Activated naive CD4-positive, alpha-beta T cell treated with anti-CD3 and anti-CD28 coated beads, Interleukin-2, amount 50 U/mL, for 24 hours (primary cell): Measurements from ENCODE around the gene MARCHF11.

Source experiments
- H3K27ac Mint-ChIP-seq: one replicate; pipeline ENCODE4 v1.8.0; 2021; ENCODE audit warnings: mild to moderate bottlenecking, mixed read lengths
- H3K27me3 Mint-ChIP-seq: one replicate; pipeline ENCODE4 v1.8.0; 2021; ENCODE audit warnings: mixed read lengths
- H3K36me3 Mint-ChIP-seq: one replicate; pipeline ENCODE4 v1.8.0; 2021; ENCODE audit warnings: mixed read lengths
- H3K4me1 Mint-ChIP-seq: one replicate; pipeline ENCODE4 v1.8.0; 2021; ENCODE audit warnings: mixed read lengths
- H3K4me3 Mint-ChIP-seq: one replicate; pipeline ENCODE4 v1.8.0; 2021; ENCODE audit warnings: mild to moderate bottlenecking, mixed read lengths
- H3K9me3 Mint-ChIP-seq: one replicate; pipeline ENCODE4 v1.8.0; 2021; ENCODE audit warnings: mixed read lengths

The MARCHF11 gene, protein sequence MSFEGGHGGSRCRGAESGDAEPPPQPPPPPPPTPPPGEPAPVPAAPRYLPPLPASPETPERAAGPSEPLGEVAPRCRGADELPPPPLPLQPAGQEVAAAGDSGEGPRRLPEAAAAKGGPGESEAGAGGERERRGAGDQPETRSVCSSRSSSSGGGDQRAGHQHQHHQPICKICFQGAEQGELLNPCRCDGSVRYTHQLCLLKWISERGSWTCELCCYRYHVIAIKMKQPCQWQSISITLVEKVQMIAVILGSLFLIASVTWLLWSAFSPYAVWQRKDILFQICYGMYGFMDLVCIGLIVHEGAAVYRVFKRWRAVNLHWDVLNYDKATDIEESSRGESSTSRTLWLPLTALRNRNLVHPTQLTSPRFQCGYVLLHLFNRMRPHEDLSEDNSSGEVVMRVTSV

DNA sequence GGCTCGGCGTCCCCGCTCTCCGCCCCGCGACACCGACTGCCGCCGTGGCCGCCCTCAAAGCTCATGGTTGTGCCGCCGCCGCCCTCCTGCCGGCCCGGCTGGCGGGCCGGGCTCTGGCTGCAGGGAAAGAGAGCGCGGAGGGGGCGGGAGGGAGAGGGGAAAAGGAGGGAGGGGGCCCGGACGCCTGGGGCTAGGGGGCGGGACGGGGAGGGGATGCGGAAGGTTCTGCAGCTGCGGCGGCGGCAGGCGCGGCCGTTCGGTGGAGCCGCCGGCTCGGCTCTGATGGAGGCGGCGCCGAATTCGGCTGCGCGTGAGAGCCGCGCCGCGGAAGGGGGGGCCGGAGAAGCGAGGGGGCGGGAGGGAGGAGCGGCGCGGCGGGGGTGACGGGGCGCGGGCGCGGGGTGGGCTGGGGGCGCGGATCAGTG is at the start of gene MARCHF11:
MARCHF11 (minus strand) TSS at position 281 of the 425 bp plus-strand sequence; CDS start at position 65, 216 bp downstream.
- Mint-ChIP-seq H3K27me3 (peaks cover 41% of the 10 kb centered on the region), H3K9me3 (peaks cover 13% of the 10 kb centered on the region), H3K27ac (no peak within 1 kb of the TSS), H3K4me1 (peaks cover 9% of the 10 kb centered on the region), H3K4me3 (peak within 1 kb of the TSS; percentile 66), H3K36me3 (peaks cover 5% of the 10 kb centered on the region)

DNA sequence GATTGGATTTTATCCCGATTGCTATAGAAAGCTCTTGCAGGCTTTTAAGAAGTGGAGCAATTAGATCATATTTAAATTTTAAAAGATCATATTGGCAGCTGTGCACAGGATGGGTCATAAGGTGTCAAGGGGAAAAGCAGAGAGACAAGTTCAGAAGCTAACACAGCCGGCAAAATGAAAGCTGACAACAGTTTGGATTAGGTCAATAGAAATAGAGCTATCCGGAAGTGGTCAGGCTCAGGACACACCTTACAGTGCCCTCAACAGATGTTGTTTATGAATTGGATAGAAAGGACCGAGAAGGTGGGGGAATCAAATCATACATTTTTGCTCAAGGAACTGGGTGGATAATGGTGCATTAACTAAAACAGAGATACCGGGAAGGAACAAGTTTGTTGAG is 46.3 kb upstream of the MARCHF11 start:
- Mint-ChIP-seq H3K9me3 (peaks cover 5% of the 10 kb centered on the region), H3K27ac (no peak overlapping the region), H3K36me3 (no peaks in the 10 kb centered on the region), H3K4me1 (no peaks in the 10 kb centered on the region), H3K4me3 (no peak overlapping the region), H3K27me3 (peaks cover 3% of the 10 kb centered on the region)

DNA sequence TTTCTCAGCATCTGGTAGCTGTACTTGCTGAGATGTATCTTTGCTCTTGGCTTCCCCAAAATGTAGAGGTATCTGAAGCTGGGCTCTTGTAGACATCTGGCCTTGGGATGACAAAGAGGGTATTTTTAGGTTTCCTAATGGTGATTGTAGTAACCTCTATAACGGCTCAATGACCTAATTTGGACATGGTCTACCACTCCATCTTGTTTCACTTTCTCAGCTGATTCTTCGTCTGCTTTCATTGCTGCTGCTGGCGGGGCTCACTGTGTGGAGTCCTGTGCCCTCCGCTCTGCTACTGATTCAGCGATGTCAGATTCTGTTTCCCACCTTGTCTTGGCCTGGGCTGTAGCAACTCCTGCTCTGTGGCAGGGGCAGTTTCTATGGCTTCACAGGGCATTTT is 12.7 kb upstream of the MARCHF11 start:
- Mint-ChIP-seq H3K27ac (no peak overlapping the region), H3K36me3 (no peaks in the 10 kb centered on the region), H3K4me3 (no peak overlapping the region), H3K27me3 (no peaks in the 10 kb centered on the region), H3K4me1 (no peaks in the 10 kb centered on the region), H3K9me3 (peaks cover 11% of the 10 kb centered on the region)

DNA sequence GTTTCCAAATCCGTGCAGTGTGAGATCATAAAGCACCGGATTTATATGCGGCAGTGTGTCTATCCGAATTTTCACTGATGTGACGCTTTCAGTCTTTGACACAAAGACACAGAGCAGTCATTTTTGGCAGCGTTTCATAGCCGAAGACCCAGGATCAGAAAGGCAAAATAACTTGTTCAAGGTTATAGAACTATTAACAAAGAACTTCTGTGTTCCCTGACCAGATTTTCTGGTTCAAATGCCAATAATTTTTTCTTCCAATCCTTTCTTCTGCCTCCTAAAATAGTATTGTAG is 1.1 kb upstream of the MARCHF11 start:
- H3K4me3 Mint-ChIP-seq = no peak overlapping the region
- peaks cover 9% of the 10 kb centered on the region for H3K4me1 Mint-ChIP-seq

DNA sequence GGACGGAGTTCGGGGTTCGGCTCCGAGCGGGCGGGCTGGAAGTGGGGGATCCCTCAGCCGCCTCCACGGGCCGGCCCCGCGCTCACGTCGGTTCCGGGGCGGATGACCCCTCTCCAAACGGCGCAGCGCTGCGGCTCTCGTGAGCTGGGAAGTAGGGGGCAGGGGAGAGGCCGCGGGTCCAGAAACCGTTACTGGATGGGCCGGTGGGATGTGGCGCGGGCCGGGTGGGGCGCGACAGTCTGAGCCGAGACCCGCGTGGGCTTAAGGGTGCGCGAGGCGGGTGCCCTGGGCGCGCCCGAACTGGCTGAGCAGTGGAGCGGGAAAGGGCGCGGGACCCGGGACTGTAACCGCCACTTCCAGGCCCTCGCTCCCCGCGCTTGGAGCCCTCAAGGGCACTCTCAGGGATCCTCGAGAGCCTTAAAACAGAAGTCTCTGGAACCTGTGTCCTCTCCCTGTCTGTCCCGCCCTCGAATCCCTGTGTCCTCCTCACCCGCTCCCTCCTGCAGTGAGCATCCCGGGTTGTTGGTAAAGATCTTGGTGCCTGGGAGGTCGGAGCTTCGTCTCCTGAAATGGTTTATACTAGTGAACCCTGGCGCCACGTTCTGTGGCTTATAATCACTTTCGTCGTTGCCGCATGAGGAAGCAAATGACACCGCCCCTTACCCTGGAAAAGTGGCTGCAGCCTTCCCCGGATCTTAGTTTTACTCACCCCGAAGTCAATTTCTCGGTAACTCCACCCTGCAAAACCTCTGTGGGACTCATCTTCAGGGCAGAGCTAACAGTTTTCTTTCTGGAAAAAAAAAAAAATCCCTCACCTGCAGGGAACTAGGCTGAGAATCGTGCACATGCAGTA is 571 bp upstream of the MARCHF11 start:
- Mint-ChIP-seq H3K4me1 (peaks cover 9% of the 10 kb centered on the region), H3K4me3 (no peak overlapping the region), H3K27me3 (peaks cover 41% of the 10 kb centered on the region), H3K36me3 (peaks cover 5% of the 10 kb centered on the region), H3K27ac (no peak overlapping the region), H3K9me3 (peaks cover 13% of the 10 kb centered on the region)

More for the DNA sequence above, 1.1 kb upstream of the MARCHF11 start:
- peaks cover 9% of the 10 kb centered on the region for H3K9me3 Mint-ChIP-seq
- peaks cover 41% of the 10 kb centered on the region for H3K27me3 Mint-ChIP-seq
- H3K27ac Mint-ChIP-seq = no peak overlapping the region
- H3K36me3 Mint-ChIP-seq = peaks cover 5% of the 10 kb centered on the region

DNA sequence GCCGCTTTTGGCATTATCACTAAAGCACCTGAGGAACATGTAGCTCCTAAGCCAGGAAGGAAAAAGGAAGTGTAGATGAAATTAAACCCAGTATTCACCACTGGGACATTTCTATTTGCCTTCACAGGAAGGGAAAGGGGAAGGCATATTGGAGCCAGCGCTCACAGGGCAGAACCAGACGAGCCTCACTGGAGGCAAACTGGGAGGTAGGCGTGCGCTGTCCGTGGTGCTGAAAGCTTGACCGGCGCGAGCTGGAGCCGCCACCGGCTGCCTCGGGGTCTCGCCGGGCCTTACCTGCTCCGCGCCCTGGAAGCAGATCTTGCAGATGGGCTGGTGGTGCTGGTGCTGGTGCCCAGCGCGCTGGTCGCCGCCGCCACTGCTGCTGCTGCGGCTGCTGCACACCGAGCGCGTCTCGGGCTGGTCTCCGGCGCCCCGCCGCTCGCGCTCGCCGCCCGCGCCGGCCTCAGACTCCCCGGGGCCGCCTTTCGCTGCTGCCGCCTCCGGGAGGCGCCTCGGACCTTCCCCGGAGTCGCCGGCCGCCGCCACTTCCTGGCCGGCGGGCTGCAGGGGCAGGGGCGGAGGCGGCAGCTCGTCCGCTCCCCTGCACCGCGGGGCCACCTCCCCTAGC is 732 bp downstream of the MARCHF11 start:
- Mint-ChIP-seq H3K27me3 (peaks cover 41% of the 10 kb centered on the region), H3K27ac (no peak overlapping the region), H3K4me1 (peaks cover 9% of the 10 kb centered on the region), H3K4me3 (peak overlapping the region; percentile 66), H3K36me3 (peaks cover 5% of the 10 kb centered on the region), H3K9me3 (peaks cover 16% of the 10 kb centered on the region)

DNA sequence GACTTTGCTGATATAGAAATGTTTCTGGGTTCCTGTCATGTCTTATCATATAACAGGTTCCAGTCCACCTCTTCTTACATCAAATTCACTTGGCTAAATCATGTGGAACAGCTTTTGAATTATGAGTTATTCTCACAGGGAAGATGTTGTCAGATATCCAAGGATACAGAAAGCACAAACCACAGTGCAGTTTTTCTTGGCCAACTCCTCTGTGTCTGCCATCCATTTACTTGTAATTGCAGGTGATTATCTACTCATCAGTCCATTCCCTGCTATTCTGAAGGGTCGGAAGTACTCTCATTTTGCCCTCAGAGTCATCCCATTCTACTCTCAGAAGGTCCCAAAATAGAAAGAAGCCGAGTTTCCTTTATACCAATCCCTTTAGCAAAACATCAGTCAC is 10.0 kb downstream of the MARCHF11 start:
- Mint-ChIP-seq H3K27ac (no peak overlapping the region), H3K36me3 (no peaks in the 10 kb centered on the region), H3K4me1 (no peaks in the 10 kb centered on the region), H3K27me3 (peaks cover 9% of the 10 kb centered on the region), H3K9me3 (peaks cover 4% of the 10 kb centered on the region), H3K4me3 (no peak overlapping the region)

DNA sequence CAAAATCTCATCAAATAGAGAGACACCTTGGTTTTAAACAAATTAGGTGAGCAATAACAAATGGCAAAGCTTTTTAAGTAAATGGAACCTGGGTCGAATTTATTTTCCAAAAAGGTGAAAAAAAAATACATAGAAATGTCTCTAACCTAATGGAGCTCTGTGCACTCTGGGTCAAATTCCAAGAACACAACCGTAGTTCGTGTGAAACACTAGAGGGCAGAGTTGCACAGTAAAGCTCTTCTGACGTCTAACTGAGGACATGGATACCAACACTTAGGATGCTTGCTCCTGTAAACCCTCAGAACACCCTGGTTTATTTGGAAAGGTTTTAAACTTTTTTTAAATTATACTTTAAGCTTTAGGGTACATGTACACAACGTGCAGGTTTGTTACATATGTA is 18.9 kb downstream of the MARCHF11 start:
- H3K4me3 Mint-ChIP-seq = no peak overlapping the region
- peaks cover 5% of the 10 kb centered on the region for H3K27me3 Mint-ChIP-seq
- H3K4me1 Mint-ChIP-seq = no peaks in the 10 kb centered on the region
- H3K9me3 Mint-ChIP-seq = no peaks in the 10 kb centered on the region
- no peak overlapping the region for H3K27ac Mint-ChIP-seq
- no peaks in the 10 kb centered on the region for H3K36me3 Mint-ChIP-seq

DNA sequence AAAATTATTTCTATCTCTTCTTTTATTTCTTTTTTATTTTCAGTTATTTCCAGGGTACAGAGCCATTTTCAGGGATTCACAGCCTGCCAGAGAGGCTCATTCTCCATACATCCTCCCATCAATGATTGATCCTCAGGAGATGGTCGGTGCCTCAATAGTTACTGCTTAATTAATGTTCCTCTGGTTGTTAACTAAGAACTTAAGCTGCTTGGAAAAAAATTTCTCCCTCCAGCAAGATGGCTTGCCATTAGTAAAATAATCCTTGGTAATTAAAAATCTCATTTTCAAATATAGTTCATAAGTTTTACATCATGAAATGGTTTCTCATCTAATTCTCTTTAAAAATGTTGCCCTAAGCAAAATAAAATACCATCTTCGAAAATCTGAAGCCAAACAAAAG is 20.0 kb downstream of the MARCHF11 start:
- Mint-ChIP-seq H3K9me3 (no peaks in the 10 kb centered on the region), H3K27ac (no peak overlapping the region), H3K27me3 (peaks cover 3% of the 10 kb centered on the region), H3K36me3 (no peaks in the 10 kb centered on the region), H3K4me1 (no peaks in the 10 kb centered on the region), H3K4me3 (no peak overlapping the region)

DNA sequence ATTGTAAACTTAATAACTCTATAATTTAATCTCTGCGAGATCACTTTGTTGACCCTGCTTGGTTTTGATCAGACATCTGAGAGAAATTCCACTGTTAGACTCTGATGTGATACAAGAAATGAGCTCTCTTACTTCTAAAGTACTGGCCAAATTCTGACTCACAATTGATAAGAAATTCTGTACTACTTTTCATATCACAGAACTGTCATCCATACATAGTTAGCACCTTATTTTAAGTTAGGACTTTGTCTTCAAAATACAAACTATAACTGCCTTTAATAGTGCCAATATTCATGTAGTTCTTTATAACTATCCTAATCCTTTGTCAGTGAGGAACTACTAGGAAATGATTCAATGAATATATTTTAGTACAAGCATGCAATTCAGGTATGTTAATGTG is 23.4 kb downstream of the MARCHF11 start:
- Mint-ChIP-seq H3K36me3 (no peaks in the 10 kb centered on the region), H3K9me3 (no peaks in the 10 kb centered on the region), H3K4me1 (no peaks in the 10 kb centered on the region), H3K27me3 (peaks cover 2% of the 10 kb centered on the region), H3K4me3 (no peak overlapping the region), H3K27ac (no peak overlapping the region)

DNA sequence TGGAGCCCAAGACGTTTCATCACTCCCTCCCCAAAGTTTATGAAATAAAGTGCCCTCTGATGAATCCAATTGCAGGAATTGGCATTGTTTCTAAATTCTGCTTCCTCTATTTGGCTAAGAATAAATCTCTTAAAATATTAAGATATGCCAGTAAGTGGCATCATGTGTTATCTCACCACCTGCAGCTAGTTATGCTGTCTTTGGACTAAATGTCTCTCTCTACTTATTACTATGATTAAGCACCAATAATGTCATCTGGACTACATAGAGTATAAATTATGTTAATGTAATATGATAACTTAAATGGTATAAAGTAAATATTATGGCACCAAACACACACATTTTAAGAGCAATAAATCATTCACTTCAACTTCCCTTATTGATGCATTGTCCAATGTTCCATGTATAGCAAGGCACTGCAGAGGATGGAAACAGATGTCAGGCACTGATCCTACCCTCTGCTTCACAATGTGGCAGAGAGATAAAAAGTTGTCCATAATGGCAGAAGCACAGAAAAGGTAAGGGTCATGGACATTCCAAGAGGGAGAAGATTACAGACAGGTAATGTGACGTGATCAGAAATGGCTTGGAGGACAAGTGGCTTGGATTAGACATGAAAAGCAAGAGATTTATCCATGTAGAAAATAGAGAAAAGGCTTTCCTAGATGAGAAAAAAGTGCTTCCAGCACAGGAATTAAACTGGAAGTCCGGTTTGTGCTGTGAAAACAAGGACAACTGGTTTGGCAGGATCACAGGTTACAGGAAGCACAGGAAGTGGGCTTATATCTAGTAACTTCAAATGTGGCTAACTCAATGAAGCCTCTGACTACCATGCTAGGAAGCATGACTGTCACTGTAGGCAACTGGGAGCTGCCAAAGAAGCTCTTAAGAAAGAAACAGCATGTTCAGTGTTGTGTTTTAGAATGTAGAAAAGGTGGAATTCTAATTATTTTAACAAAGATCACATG is 26.7 kb downstream of the MARCHF11 start:
- Mint-ChIP-seq H3K9me3 (no peaks in the 10 kb centered on the region), H3K4me1 (no peaks in the 10 kb centered on the region), H3K36me3 (no peaks in the 10 kb centered on the region), H3K4me3 (no peak overlapping the region), H3K27ac (no peak overlapping the region), H3K27me3 (peaks cover 2% of the 10 kb centered on the region)

DNA sequence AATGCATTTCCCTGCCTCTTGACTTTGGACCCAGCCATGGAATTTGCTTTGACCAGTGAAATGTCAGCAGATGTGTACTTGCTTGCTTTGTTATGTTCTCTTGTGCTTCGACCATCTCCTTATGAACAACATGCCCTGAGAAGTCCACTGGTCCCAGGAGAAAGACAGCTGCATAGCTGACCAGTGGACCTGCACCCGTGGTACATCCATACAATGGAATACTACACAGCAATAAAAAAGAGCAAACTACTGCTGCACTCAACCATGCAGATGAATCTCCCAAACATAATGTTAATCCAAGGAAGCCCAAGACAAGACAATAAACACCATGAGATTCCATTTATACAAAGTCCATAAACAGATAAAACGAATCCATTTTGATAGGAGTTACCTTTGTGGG is 30.0 kb downstream of the MARCHF11 start:
- Mint-ChIP-seq H3K4me3 (no peak overlapping the region), H3K27ac (no peak overlapping the region), H3K9me3 (no peaks in the 10 kb centered on the region), H3K4me1 (no peaks in the 10 kb centered on the region), H3K36me3 (no peaks in the 10 kb centered on the region), H3K27me3 (peaks cover 2% of the 10 kb centered on the region)

DNA sequence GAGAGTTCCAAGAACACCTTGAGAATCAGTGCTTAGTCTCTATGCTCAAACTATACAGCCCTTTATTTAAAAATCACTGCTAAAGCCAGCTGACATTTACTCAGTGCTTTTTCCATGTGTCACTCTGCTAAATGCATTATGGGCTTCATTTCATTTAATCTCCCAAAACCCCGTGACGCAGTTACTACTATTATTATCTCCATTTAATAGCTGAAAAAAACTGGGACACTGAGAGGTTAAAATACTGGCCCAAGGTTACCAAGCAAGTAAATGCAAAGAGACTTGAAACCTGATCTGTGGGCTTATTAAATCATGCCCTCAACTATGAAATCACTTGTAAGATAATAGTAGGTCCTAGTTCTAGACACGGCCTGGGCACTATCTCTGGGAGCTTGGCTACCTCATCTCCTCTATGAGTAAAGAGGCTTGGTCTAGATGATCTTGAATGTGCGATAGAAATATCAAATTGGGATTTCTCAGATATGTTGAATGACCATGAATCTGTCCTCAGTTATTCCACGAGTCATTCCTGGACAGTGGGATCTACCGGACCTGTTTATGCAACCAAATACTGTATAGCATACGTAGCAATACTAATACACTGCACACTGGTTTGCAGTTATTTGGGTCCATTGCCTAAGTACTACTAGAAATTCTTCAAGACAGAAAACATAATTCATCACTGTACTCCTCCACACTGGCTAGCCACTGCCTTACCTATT is 32.3 kb downstream of the MARCHF11 start:
- H3K27me3 Mint-ChIP-seq = peaks cover 2% of the 10 kb centered on the region
- no peaks in the 10 kb centered on the region for H3K36me3 Mint-ChIP-seq
- no peak overlapping the region for H3K4me3 Mint-ChIP-seq
- no peaks in the 10 kb centered on the region for H3K9me3 Mint-ChIP-seq
- H3K27ac Mint-ChIP-seq = no peak overlapping the region
- H3K4me1 Mint-ChIP-seq = no peaks in the 10 kb centered on the region

DNA sequence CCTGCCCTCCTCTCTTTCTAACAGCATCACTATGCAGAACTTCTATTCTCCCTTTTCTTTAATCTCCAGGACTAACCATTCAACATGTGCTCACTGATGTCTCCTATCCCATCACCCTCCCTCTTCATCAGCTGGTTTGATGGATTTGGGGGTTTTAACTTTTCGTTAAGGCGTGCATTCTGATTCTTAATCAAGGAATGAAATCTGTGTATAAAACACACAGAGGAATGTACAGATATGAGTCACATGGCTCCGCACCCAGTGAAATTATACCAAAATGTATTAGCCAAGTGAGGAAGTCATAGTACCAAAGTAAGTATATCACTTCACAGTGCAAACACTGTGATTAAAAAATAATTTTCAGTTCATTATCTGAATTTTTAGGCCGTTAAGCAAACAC is 35.2 kb downstream of the MARCHF11 start:
- Mint-ChIP-seq H3K4me1 (no peaks in the 10 kb centered on the region), H3K4me3 (no peak overlapping the region), H3K36me3 (no peaks in the 10 kb centered on the region), H3K27me3 (peaks cover 3% of the 10 kb centered on the region), H3K27ac (no peak overlapping the region), H3K9me3 (peaks cover 5% of the 10 kb centered on the region)
